Sigmoid colon (tissue), 7 donors: ENCODE data around the gene SMIM22. TPM values are rescaled to one million over a fixed set of nuclear protein-coding genes. Genes with fewer than 3 reads are reported as not detected.
A peak's percentile ranks its signal among the peaks of the same experiment; 100 is the strongest.

Source experiments
- DNase-seq: peaks from one replicate; pipeline ENCODE4 v3.0.0-alpha.2; 2019
- H3K27ac ChIP-seq, 4 donors: fragments of 200-600 bp; sonication (generic); one replicate each; pipeline ENCODE4 v1.5.1; 2016 to 2019; ENCODE audit warnings: mild to moderate bottlenecking in 1 of 4
- H3K27me3 ChIP-seq, 3 donors: fragments of 200-600 bp; sonication (generic); one replicate each; pipeline ENCODE4 v1.5.1; 2019; ENCODE audit warnings: mild to moderate bottlenecking in 1 of 3
- H3K36me3 ChIP-seq, 4 donors: fragments of 200-600 bp; sonication (generic); one replicate each; pipeline ENCODE4 v1.5.1; 2016 to 2019
- H3K4me1 ChIP-seq, 4 donors: fragments of 200-600 bp; sonication (generic); one replicate each; pipeline ENCODE4 v1.5.1; 2017 to 2019
- H3K4me3 ChIP-seq, 4 donors: fragments of 200-600 bp; sonication (generic); one replicate each; pipeline ENCODE4 v1.5.1; 2017 to 2019; ENCODE audit warnings: mild to moderate bottlenecking in 2 of 4, moderate library complexity in 1 of 4
- H3K9me3 ChIP-seq, 4 donors: fragments of 200-600 bp in 3 of 4; sonication (generic) in 3 of 4; one replicate each; pipeline versions ENCODE4 v1.5.1 to v1.6.1; 2013 to 2019
- EP300 ChIP-seq, 4 donors: sonication (generic); formaldehyde crosslinking; IDR thresholded peaks; one replicate each; pipeline ENCODE4 v1.6.1; 2017; ENCODE audit warnings: antibody characterized with exemption in 4 of 4
- POLR2A ChIP-seq, 2 donors: fragments of 450-650 bp; IDR thresholded peaks; one replicate each; pipeline ENCODE4 v1.6.1; 2016; ENCODE audit warnings: antibody characterized with exemption in 2 of 2, mild to moderate bottlenecking in 2 of 2, moderate library complexity in 2 of 2
- POLR2AphosphoS5 ChIP-seq, 4 donors: sonication (generic); formaldehyde crosslinking; IDR thresholded peaks; one replicate each; pipeline ENCODE4 v1.6.1; 2017; ENCODE audit warnings: antibody characterized with exemption in 4 of 4
- WGBS, 2 donors: extraction: QIAGEN DNeasy Blood & Tissue Kit; methylation state at CpG; one replicate each; pipeline ENCODE4 v1.1.7; 2013; 5-methylcytosine and 5-hydroxymethylcytosine counted together
- intact Hi-C: fragments of 100-400 bp; cut with DNase I; formaldehyde crosslinking; loops from one replicate; pipeline ENCODE4 v1.15.1; 2023
- polyA plus RNA-seq, 3 donors: library from polyadenylated mRNA; stranded (reverse); fragments of 200-250 nt; gene quantifications; one replicate each; pipeline ENCODE4 v1.2.3, GENCODE V29; 2013
- total RNA-seq, 4 donors: library from RNA; depleted of rRNA; stranded (reverse); fragments of >200 nt; gene quantifications; one replicate each; pipeline ENCODE4 v1.1.0, GENCODE V29; 2016
- TF ChIP-seq, protein P1 (sequence below), 4 experiments: fragments of 450-650 bp in 3 of 4; fragments of 200-600 bp in 1 of 4; IDR thresholded peaks; one replicate each; pipeline ENCODE4 v1.5.1; 2016 to 2019; ENCODE audit warnings: antibody characterized with exemption in 4 of 4, mild to moderate bottlenecking in 3 of 4, moderate library complexity in 2 of 4
- donor health status: healthy with polysubstance abuse.
- donor health status: Bipolar disorder and iron deficiency.
- donor health status: healthy.

The SMIM22 gene
- total and polyA plus RNA-seq, 7 donors, result 848 to 2,006 (median 1,963) TPM; not detected in 4

DNA sequence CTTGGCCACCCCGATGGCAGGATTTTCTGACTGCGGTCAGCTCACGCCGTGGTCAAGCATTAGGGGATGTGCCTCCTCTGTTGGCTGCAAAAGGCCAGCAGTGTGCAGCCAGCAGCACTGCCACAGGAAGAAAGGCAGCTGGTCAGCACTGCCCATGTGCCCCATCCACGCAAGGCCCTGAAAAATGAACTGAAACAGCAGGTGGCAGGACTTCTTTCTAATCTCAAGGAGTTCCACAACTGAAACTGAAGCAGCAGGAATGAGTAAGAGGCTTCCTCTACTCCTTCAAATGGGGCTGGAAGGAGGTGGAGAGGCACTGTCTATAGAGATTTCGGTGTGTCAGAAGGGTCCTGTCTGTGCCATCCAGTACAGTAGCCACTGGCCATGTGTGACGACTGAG, 31.4 kb upstream of the SMIM22 start:
- H3K4me3 ChIP-seq, result no peak overlapping the region
- intact Hi-C loops, result no loop called here
- no peaks in the 10 kb centered on the region for H3K9me3 ChIP-seq
- peaks cover 0 to 33% (median 32%) of the 10 kb centered on the region in 4 donors for H3K4me1 ChIP-seq
- no peak for TF ChIP-seq POLR2AphosphoS5 (IDR thresholded peaks at IDR 0.05)
- TF ChIP-seq, protein P1, sequence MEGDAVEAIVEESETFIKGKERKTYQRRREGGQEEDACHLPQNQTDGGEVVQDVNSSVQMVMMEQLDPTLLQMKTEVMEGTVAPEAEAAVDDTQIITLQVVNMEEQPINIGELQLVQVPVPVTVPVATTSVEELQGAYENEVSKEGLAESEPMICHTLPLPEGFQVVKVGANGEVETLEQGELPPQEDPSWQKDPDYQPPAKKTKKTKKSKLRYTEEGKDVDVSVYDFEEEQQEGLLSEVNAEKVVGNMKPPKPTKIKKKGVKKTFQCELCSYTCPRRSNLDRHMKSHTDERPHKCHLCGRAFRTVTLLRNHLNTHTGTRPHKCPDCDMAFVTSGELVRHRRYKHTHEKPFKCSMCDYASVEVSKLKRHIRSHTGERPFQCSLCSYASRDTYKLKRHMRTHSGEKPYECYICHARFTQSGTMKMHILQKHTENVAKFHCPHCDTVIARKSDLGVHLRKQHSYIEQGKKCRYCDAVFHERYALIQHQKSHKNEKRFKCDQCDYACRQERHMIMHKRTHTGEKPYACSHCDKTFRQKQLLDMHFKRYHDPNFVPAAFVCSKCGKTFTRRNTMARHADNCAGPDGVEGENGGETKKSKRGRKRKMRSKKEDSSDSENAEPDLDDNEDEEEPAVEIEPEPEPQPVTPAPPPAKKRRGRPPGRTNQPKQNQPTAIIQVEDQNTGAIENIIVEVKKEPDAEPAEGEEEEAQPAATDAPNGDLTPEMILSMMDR (IDR thresholded peaks at IDR 0.05), result no peak
- TF ChIP-seq EP300 (IDR thresholded peaks at IDR 0.05), result no peak
- TF ChIP-seq POLR2A (IDR thresholded peaks at IDR 0.05), result no peak
- WGBS, 2 donors, result 94% methylated on average over 7 of the region's 7 CpGs
- DNase-seq, result no peak
- peaks cover 26 to 65% (median 44%) of the 10 kb centered on the region in 4 donors for H3K36me3 ChIP-seq
- no peaks in the 10 kb centered on the region for H3K27me3 ChIP-seq
- H3K27ac ChIP-seq, result no peak overlapping the region

DNA sequence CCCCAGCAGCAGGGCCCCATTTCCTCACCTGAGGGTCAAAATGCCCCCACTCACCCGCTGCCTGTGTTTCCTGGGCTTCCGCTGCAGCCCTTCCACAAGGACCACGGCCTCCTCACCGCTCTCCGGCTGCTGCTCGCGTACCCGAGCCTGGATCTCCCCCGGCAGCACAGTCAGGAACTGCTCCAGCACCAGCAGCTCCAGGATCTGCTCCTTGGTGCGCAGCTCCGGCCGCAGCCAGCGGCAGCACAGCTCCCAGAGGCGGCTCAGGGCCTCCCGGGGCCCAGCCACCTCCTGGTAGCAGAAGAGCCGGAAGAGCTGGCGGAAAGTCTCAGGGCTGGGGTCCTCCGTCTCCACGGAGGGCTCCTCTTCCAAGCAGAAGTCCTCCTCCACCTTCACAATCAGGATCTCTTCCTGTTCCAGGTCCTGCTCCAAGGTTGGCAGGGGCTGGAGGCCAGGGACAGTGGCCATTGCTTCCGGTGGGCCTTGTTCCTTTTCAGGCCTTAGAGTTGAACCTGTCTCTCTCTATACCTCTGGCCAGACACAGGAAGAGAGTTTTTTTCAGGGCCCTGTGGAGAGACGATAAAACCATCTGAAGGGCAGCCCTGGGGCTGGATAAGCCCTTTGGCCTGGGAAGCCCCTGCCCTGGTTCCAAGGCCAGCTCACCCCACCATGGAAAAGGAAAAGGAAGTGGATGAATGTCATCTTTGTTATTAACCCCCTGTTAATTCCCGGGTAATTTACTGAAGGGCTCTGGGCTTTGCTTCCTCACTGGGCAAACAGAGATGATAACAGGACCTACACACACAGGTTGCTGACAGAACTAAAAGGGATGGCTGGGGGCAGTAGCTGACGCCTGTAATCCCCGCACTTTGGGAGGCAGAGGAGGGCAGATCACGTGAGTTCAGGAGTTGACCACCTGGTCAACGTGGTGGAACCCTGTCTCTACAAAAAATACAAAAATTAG, 29.4 kb upstream of the SMIM22 start:
- TF ChIP-seq, protein P1 (IDR thresholded peaks at IDR 0.05), result no peak
- no peak for TF ChIP-seq EP300 (IDR thresholded peaks at IDR 0.05)
- Histone ChIP-seq H3K36me3 (peaks cover 16 to 46% (median 30%) of the 10 kb centered on the region in 4 donors), H3K4me1 (peaks cover 0 to 38% (median 35%) of the 10 kb centered on the region in 4 donors), H3K27ac (peak overlapping the region in 3 of 4 donors; percentile 91 to 92 (median 91)), H3K9me3 (no peaks in the 10 kb centered on the region), H3K27me3 (no peaks in the 10 kb centered on the region), H3K4me3 (peak overlapping the region; percentile 80 to 96 (median 88))
- 76 to 77% methylated on average over 26 of the region's 26 CpGs for WGBS, 2 donors
- intact Hi-C loops, result loop anchor here (2.0 kb wide), 1 partner anchor 31 kb away; the partner anchor contains the start of genes ANKS3 and DNAAF8
- DNase-seq, result no peak

GRCh38 chr16:4766875-4767628, 28.1 kb upstream of the SMIM22 start, which contains the start of gene ZNF500:
TSS of gene ZNF500 (minus strand) at chr16:4767162. CDS start at chr16:4765978, 1,184 bp downstream.
- H3K27me3 ChIP-seq, result no peaks in the 10 kb centered on the region
- H3K4me3 ChIP-seq, result peak within 1 kb of the TSS; percentile 80 to 96 (median 88)
- TF ChIP-seq, protein P1 (IDR thresholded peaks at IDR 0.05), result no peak
- TF ChIP-seq POLR2A (IDR thresholded peaks at IDR 0.05) (peak; percentile 37 to 38), EP300 (IDR thresholded peaks at IDR 0.05) (no peak), POLR2AphosphoS5 (IDR thresholded peaks at IDR 0.05) (peak; percentile 66 to 93 (median 85))
- peak; percentile 98 for DNase-seq
- H3K9me3 ChIP-seq, result no peaks in the 10 kb centered on the region
- peaks cover 0 to 38% (median 35%) of the 10 kb centered on the region in 4 donors for H3K4me1 ChIP-seq
- intact Hi-C loops, result loop anchor here (2.0 kb wide), 1 partner anchor 32 kb away; the partner anchor contains the start of genes ANKS3 and DNAAF8
- 1 to 2% methylated on average over 72 of the region's 72 CpGs for WGBS, 2 donors
- peak within 1 kb of the TSS; percentile 91 to 92 (median 92) for H3K27ac ChIP-seq
- H3K36me3 ChIP-seq, result peaks cover 10 to 33% (median 22%) of the 10 kb centered on the region in 4 donors

GRCh38 chr16:4767872-4768548, 27.2 kb upstream of the SMIM22 start:
- Histone ChIP-seq H3K4me1 (peaks cover 0 to 38% (median 29%) of the 10 kb centered on the region in 4 donors), H3K9me3 (no peaks in the 10 kb centered on the region), H3K27me3 (no peaks in the 10 kb centered on the region), H3K27ac (peak overlapping the region; percentile 91 to 92 (median 92)), H3K36me3 (peaks cover under 1 to 24% (median 14%) of the 10 kb centered on the region in 4 donors), H3K4me3 (peak overlapping the region; percentile 39 to 93 (median 70))
- intact Hi-C loops, result loop anchor here (2.0 kb wide), 4 partner anchors 33 to 189 kb away; partner anchors contain the start of genes ANKS3, DNAAF8, GLYR1 and UBN1
- TF ChIP-seq EP300 (IDR thresholded peaks at IDR 0.05), result no peak
- TF ChIP-seq, protein P1 (IDR thresholded peaks at IDR 0.05), result no peak
- no peak for TF ChIP-seq POLR2A (IDR thresholded peaks at IDR 0.05)
- TF ChIP-seq POLR2AphosphoS5 (IDR thresholded peaks at IDR 0.05), result no peak
- WGBS, 2 donors, result 26 to 46% methylated on average over 17 of the region's 17 CpGs
- peak; percentile 72 for DNase-seq
